Epithelial cell of esophagus (primary cell): ENCODE results near the gene ZNF660.
"Not testable (repeated sequence)": the region's sequence is repeated elsewhere in the genome, so short reads cannot be mapped to it uniquely, and the experiment has no call there.

Experiments
- DNase-seq: peaks from one replicate; pipeline ENCODE4 v3.0.0; 2010; ENCODE audit warnings: low read depth
- H3K4me3 ChIP-seq: 2 replicates; pipeline ENCODE4 v1.5.1; 2011; ENCODE audit warnings: mild to moderate bottlenecking, low read length, control low read depth
- TF ChIP-seq, protein P1 (sequence below): IDR thresholded peaks from 2 replicates; pipeline ENCODE4 v1.5.1; 2011; ENCODE audit warnings: low read depth, mild to moderate bottlenecking, low read length, control low read depth, inconsistent platforms; ENCODE audit not compliant: insufficient read depth; ENCODE audit errors: missing control alignments

ZNF660 gene

DNA sequence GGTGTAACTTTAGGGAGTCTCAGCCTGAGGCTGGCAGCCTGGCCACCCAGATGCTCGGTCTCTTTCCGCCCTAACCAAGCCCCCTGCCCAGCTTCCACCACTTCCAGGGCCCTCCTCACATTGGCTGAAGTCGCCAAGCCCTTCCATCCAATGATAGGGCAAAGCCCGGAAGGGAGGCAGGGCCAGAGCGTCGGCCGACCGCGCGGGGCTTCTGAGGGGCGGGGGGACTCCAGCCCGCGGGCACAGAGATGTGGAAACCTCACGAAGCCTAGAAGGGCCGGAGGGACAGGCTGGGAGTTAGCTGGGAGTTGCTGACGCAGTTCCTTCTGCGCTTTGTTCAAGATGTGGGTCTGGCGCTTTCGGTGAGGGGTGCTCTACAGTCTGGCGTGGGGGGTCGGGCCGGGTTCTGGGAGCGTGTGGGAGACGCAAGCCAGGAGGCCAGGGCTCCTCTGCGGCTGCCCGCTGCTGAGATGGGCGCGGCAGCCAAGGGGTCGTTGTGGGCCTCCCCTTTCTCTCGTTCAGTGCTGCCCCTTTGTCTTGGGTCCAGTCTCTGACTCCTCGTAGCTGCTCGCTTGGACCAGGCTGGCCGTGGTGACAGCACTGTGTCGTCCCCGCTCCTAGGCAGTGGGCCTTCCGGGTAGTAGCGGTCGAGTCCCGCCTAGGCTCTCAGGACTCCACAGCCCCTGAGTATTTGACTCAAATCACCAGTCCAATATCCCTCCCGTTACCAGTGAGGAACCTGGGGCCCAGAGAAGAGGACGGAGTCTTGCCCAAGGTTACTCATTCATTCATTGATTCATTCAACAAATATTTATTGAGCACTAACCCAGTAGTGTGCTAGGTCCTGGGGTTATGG is at the start of gene ZNF660:
ZNF660 (plus strand) TSS at position 319 of the 856 bp plus-strand sequence. CDS start 9,230 bp downstream, outside the sequence.
- peak; percentile 24 for DNase-seq
- TF ChIP-seq, protein P1, sequence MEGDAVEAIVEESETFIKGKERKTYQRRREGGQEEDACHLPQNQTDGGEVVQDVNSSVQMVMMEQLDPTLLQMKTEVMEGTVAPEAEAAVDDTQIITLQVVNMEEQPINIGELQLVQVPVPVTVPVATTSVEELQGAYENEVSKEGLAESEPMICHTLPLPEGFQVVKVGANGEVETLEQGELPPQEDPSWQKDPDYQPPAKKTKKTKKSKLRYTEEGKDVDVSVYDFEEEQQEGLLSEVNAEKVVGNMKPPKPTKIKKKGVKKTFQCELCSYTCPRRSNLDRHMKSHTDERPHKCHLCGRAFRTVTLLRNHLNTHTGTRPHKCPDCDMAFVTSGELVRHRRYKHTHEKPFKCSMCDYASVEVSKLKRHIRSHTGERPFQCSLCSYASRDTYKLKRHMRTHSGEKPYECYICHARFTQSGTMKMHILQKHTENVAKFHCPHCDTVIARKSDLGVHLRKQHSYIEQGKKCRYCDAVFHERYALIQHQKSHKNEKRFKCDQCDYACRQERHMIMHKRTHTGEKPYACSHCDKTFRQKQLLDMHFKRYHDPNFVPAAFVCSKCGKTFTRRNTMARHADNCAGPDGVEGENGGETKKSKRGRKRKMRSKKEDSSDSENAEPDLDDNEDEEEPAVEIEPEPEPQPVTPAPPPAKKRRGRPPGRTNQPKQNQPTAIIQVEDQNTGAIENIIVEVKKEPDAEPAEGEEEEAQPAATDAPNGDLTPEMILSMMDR = no peak
- H3K4me3 ChIP-seq = peak within 1 kb of the TSS; percentile 42

DNA sequence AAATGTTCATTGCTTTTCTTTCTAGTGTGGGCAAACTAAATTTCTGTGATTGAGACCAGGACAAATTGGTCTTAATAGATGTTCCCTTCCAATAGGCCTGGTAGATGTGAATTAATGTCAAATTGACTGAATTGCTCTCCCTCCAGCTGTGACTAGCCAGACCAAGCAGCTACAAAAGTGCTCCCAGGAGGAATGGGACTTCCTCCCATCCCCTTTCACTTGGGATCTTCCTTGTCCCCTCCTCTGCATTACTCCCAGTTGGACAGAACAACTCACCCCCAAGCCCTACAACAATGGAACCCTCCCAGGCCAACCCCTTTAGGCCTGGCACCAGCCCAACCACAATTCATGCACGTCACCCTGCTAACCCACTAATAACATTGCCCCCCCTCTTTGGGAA is 49.4 kb upstream of the ZNF660 start:
- DNase-seq = no peak
- no peak overlapping the region for H3K4me3 ChIP-seq

DNA sequence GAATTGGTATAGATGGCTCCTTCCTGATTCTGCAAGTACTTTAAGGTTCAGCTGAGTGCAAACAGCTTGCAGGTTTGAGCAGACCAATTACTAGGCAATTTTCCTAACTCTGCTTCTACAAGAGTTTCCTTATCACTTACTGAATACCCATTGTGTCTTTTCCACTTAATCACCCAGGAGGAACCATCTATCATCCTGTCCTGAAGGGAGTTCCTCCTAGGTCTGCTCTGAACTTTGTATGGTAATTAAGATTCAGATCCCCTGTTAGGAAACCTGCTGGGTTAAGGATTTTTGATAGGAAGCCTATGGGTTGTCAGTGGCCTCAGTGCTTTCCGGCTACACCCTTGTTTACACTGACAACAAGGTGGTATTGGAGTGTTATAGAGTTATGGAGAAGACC is 40.0 kb upstream of the ZNF660 start:
- not testable (repeated sequence) for DNase-seq, H3K4me3 ChIP-seq

More for the DNA sequence above, 49.4 kb upstream of the ZNF660 start:
- TF ChIP-seq, protein P1 = no peak

DNA sequence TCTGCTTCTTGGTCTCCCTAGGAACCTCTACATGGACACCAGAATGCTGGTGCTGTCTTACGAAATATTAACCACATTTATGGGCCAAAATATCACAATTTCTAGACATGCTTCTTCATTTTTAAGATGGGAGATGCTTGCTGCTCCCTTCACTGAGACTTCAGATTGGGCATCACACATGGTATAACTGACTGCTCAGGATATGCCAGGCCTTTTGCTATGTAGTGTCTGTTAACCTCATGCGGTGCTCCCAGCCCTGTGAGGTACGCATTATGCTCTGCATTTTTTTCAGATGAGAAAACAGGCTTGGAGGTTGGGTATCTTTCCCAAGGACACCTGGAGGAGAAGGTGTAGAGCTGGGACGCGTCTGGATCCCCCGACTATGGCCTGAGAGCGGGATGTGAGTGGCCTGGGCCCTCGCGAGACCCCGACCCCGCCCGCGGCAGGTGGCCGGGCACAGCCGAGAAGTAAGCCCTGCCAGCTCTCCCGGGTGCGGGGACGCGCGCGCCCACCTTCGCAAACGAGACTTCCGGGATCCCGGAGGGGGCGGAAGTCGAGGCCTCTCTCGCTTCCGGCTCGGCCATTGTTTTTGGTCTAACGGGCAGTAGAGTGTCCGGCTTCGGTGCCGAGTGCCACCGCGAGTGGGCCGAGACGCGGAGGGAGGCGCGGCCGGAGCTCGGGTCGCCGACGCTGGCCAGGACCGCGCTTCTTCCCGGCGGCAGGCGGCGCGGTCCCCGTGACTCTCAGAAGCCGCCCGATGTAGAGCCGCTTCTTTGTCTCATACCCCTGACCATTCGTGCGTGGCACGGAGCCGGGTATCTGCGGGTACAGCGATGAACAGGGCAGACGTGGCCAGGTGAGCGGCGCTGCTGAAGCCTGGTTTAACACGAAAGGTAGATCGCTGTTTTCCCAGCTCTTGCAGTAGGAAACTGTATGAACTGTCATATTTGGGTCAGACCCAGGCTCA is 29.9 kb upstream of the ZNF660 start, which contains the start of gene ZKSCAN7:
ZKSCAN7 (plus strand) TSS at position 568 of the 967 bp plus-strand sequence. CDS start 1,855 bp downstream, outside the sequence.
- peak; percentile 29 for DNase-seq
- TF ChIP-seq, protein P1 = no peak
- peak within 1 kb of the TSS; percentile 69 for H3K4me3 ChIP-seq

DNA sequence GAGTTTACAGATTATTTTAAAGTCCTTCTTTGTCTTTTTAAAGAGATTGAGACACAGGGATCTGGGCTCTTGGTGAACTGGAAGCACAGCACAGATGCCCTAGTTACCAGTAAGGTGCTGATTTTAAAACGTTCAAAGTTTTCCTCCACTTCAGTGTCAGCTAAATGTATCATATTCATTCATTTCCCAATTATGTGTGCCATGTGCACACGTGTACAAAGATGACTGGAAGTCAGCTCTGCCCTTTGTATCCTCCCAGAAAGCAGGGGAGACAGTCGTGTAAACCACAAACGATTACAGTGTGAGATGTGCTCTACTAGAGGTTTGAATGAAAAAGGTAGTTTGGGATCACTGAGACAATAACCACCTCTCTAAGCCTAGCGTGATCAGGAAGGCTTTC is 29.0 kb upstream of the ZNF660 start:
- TF ChIP-seq, protein P1 = no peak
- peak overlapping the region; percentile 69 for H3K4me3 ChIP-seq
- DNase-seq = no peak

DNA sequence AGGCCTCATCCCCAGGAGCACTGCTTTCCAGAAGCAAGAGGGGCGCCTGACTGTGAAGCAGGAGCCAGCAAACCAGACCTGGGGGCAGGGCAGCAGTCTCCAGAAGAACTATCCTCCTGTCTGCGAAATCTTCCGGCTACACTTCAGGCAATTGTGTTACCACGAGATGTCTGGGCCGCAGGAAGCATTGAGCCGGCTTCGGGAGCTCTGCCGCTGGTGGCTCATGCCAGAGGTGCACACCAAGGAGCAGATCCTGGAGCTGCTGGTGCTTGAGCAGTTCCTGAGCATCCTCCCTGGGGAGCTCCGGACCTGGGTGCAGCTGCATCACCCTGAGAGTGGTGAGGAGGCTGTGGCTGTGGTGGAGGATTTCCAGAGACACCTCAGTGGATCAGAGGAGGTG is 27.7 kb upstream of the ZNF660 start:
- TF ChIP-seq, protein P1 = no peak
- H3K4me3 ChIP-seq = no peak overlapping the region
- no peak for DNase-seq

DNA sequence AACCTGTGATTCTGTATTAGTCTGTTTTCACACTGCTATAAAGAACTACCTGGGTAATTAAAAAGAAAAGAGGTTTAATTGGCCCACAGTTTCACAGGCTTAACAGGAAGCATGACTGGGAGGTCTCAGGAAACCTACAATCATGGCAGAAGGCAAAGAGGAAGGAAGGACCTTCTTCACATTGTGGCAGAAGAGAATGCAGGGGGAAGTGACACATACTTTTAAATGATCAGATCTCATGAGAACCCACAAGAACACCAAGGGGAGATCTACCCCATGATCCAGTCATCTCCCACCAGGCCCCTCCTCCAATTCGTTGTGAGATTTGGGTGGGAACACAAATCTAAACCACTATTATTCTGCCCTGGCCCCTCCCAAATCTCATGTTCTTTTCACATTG is 23.7 kb upstream of the ZNF660 start:
- H3K4me3 ChIP-seq = no peak overlapping the region
- no peak for DNase-seq
- TF ChIP-seq, protein P1 = no peak
